NT2/D1 (cell line): ENCODE results near the gene TMEM115.

Source experiments
- YY1 ChIP-seq: IDR thresholded peaks from 2 replicates; pipeline ENCODE4 v1.6.1; 2011; ENCODE audit not compliant: insufficient read length, insufficient read depth
- ZNF274 ChIP-seq: IDR thresholded peaks from 2 replicates; pipeline ENCODE4 v1.6.1; 2011; ENCODE audit warnings: mild to moderate bottlenecking, low read depth, low read length

DNA sequence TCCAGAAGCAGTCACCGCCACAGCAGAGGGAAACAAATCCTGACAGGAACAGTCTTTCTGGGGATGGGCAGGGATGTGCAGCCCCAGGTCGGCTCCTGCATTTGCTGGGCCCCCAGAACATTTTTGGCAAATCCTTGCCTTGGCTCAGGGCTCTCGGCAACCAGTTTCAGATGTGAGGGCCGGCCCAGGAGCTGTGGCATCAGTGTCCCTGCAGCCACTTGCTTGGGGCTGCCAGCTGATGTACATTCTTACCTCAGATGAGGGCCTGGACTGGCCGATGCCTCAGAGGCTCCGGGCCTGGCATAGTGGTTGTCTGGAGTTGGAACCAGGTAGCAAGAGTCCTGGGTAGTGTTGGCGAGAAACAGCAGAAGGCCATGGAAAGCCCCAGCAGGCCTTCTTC lies 4.5 kb downstream of the TMEM115 start:
- no peak for TF ChIP-seq YY1
- TF ChIP-seq ZNF274 = no peak
